GM19328 (cell line): ENCODE measurements around the gene AKT3.
"Not testable (repeated sequence)": the region's sequence is repeated elsewhere in the genome, so short reads cannot be mapped to it uniquely, and the experiment has no call there.

Source experiments
- ATAC-seq: cut with Tn5 transposase; IDR thresholded peaks from one replicate; pipeline ENCODE4 v1.9.1; 2021; ENCODE audit warnings: mild to moderate bottlenecking, moderate library complexity; ENCODE audit not compliant: unreplicated experiment

AKT3 gene

DNA sequence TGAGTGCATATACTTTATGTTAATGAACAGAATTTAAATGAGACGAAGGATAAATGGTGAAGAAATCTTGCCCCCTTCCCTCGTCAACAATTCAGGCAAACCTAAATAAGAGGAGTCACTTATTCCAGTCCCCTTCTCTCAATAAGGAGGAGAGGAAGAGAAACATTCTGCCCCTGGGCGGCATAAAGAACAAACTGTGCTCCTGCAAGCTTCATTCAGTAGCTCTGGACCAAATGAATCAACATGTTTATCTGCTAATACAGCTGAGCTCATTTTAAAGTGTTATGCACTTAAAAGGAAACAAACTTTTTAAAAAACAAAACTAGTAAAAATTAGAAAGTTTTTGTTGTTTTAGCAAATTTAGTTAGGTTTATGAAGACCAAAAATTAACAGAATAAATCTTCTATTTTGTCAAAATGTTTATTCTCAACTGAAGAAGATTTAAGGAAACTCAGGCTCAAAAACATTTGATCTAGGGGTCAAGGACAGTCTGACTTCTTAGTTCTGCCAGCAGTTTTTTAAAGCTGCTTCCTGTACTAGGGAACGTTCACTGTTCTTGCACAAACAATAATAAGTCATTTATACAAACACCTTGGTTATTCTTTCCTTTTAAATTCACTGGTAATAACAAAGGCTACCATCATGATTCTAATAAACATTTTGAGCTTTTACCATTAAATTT lies 58.3 kb downstream of the AKT3 start:
- ATAC-seq, result no peak

- no peak for ATAC-seq
Measured at GRCh38 chr1:243790404-243790803, 59.6 kb downstream of the AKT3 start.

DNA sequence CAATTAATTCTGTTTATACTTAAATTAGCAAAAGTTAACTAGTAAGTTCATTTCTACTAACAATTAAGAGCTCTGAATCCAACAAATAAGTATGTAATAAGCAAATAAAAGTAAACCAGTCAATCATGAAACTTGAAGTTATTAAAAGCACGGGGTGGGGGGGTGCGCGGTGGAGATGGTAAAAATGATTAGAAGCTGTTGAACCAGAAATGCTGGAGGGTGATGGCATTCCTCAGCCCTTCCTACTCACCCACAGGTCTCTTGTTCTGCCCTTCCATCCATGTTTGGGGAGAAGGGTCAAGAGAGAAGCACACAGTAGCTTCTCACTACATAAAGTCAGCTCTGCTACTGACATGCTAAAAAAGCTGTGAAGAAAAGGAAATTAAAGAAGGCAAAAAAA lies 63.5 kb downstream of the AKT3 start:
- no peak for ATAC-seq

DNA sequence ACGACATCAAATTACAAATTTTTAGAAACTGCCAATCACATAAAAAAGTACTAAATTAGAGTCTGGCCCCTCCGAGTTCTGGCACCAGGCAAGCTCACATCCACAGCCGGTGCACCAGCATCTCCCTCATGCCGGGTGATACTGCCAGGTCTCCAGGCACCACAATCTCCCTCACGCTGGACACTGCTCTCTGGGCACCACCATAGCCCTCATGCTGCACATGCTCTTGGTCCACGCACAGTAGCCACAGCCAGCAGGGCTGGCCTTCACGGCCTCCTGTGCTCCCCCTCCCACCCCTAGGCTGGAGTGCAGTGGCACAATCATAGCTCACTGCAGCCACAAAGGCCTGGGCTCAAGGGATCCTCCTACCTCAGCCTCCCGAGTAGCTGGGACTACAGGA lies 65.5 kb downstream of the AKT3 start:
- ATAC-seq, result no peak

GRCh38 chr1:243783714-243784113 lies 66.3 kb downstream of the AKT3 start:
- no peak for ATAC-seq

GRCh38 chr1:243772361-243773050 lies 77.5 kb downstream of the AKT3 start:
- not testable (repeated sequence) for ATAC-seq

- ATAC-seq, result no peak
Measured at GRCh38 chr1:243770860-243771259, 79.2 kb downstream of the AKT3 start.

- ATAC-seq, result no peak
Measured at GRCh38 chr1:243765676-243766075, 84.4 kb downstream of the AKT3 start.

GRCh38 chr1:243763806-243764205 lies 86.2 kb downstream of the AKT3 start:
- ATAC-seq, result no peak

DNA sequence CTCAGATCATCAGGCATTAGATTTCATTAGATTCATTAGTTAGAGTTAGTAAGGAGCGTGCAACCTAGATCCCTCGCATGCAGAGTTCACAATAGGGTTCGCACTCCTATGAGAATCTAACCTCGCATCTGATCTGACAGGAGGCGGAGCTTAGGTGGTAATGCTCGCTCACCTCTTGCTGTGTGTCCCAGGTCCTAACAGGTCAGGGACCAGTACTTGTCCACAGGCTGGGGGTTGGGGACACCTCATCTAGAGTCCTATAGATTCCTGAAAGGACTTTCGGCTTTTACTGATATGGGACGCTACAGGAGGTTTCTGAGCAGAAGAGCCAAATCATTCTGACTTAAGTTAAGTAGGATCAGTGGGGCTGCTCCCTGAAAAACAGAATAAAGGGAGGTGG lies 91.4 kb downstream of the AKT3 start:
- no peak for ATAC-seq

- ATAC-seq, result no peak
Measured at GRCh38 chr1:243756529-243756928, 93.5 kb downstream of the AKT3 start.

DNA sequence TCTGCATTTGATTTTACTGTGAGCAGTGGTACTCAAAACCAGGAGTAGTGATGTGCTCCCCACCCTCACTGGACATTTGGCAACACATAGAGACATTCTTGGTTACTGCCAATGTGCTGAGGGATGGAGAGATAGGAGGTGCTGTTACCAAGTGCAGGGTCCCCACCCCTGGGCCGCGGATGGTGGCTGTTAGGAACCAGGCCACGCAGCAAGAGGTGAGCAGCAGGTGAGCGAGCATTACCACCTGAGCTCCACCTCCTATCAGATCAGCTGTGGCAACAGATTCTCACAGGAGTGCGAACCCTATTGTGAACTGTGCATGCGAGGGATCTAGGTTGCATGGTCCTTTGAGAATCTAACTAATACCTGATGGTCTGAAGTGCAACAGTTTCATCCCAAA lies 95.7 kb downstream of the AKT3 start:
- no peak for ATAC-seq

DNA sequence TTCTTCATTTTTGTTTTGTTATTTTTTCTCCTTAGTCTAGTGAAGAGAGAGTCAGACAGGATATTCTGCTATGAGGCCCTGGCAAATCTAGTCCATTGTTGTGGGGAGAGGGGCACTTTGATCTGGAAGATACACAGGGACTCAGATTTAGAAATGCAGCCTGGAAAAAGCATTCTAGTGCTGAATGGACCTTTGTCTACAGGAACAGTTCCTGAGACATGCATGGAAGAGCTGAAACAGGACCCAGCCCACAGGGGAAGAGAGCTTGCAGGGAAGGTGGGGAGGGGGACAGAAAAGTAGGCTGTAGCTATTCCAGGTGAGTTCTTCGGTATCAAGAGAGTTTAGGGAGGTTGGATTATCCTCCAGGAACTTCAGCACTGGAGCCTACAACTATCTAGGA lies 98.5 kb downstream of the AKT3 start:
- ATAC-seq, result no peak

- peak; percentile 93 for ATAC-seq
Measured at GRCh38 chr1:243748706-243749283, 101.2 kb downstream of the AKT3 start.

- ATAC-seq, result no peak
Measured at GRCh38 chr1:243748227-243748626, 101.8 kb downstream of the AKT3 start.

DNA sequence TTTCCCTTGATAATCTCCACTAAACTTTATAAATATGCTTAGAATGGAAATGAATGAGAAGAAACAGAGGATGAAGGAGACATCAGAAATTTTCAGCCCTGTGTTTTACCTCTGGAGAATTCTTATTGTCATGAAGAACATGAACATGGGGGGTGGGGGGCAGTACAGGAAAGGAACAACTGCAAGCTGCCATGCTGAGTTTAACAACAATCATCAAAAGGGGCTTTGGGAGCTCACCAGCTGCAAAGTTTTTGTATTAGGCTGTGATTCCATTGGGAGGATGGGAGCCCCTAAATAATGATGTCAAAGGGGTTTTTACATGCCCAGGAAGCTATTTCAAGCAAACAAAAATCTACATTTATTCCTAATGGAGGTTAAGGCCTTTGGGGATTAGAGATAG lies 103.3 kb downstream of the AKT3 start:
- no peak for ATAC-seq

DNA sequence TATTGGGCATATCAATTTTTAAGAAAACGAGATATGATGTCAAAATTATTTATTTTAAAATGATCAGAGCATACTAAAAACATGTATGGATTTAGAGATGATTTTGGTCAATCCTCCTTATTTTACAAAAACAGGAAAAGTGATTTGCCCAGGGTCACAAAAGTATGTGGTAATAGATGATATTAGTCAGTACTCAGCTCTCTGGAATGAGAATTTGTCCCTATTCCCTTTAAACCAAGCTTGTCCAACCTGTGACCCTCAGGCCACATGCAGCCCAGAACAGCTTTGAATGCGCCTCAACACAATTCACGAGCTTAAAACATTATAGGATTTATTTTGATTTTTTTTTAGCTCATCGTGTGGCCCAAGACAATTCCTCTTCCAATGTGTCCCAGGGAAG lies 104.7 kb downstream of the AKT3 start:
- ATAC-seq, result no peak

DNA sequence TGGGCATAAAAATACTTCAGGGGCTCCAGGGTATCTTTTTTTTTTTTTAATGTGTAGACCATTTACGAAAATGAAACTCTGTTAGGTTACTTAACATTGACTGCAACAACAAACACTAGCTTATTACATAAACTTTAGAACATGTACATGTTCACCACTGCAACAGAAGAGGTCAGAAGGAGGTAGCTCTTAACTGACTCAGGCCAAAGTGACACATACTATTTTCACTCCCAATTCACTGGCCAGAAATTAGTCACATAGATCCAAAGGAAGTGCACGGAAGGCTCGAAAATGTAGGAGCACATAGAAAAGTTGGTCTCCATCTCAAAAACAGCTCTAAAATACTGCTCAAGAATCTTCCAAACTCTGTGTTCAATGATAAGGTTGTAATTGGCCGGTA lies 107.2 kb downstream of the AKT3 start:
- no peak for ATAC-seq

DNA sequence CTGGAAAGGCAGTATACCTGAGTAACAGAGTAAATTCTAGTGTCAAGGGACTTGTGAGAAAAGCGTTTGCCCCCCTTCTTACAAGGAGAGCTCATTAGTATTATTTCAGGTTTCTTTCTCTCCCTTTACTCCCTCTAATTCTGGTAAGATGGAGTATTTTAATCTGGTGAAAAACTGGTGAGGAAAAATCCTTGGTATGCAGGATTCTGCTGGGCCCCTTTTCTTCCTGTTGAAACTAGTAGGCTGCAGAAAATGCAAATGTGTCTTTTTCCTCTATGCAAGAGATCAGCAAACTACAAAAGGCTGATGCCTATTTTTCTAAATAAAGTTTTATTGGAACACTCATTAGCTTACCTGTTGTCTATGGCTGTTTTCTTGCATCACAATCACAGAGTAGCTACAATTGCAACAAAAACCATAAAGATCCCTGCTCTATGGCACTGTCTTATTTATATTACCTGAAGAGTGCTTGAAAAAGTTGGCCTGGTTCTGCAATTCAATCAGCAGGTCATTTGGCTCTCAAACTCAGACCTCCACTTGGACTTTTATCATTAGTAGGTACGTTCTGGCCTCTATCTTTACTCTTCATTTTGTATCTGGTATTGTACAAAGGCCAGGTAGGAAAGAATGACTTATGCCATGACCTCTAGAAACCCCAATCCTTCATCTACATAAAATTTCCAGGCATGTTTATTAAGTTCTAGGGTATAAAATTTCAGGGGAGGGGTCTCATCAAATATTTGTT lies 109.6 kb downstream of the AKT3 start:
- ATAC-seq, result no peak

GRCh38 chr1:243739335-243740003 lies 110.6 kb downstream of the AKT3 start:
- no peak for ATAC-seq

GRCh38 chr1:243738020-243738419 lies 112.0 kb downstream of the AKT3 start:
- ATAC-seq, result no peak
